Nephron progenitor cell (in vitro differentiated cells): ENCODE measurements around the gene IL25.

Source experiments
- DNase-seq: peaks from one replicate; pipeline ENCODE4 v3.0.0; 2021
- H3K27ac Mint-ChIP-seq: 2 replicates; pipeline ENCODE4 v1.8.0; 2021; ENCODE audit warnings: mild to moderate bottlenecking, moderate library complexity, mixed read lengths
- H3K27me3 Mint-ChIP-seq: 2 replicates; pipeline ENCODE4 v1.8.0; 2021; ENCODE audit warnings: mild to moderate bottlenecking, low read depth, mixed read lengths; ENCODE audit not compliant: poor library complexity
- H3K36me3 Mint-ChIP-seq: 2 replicates; pipeline ENCODE4 v1.8.0; 2021; ENCODE audit warnings: low read depth, mixed read lengths
- H3K4me1 Mint-ChIP-seq: 2 replicates; pipeline ENCODE4 v1.8.0; 2021; ENCODE audit warnings: mixed read lengths
- H3K4me3 Mint-ChIP-seq: 2 replicates; pipeline ENCODE4 v1.8.0; 2021; ENCODE audit warnings: mild to moderate bottlenecking, moderate library complexity, mixed read lengths
- H3K9me3 Mint-ChIP-seq: 2 replicates; pipeline ENCODE4 v1.8.0; 2021; ENCODE audit warnings: mild to moderate bottlenecking, moderate library complexity, mixed read lengths
- CTCF ChIP-seq: fragments of 200-600 bp; sonication (generic); IDR thresholded peaks from 2 replicates; pipeline ENCODE4 v1.5.0; 2021; ENCODE audit warnings: antibody characterized with exemption

IL25 gene

GRCh38 chr14:23409475-23409874 lies 36.9 kb downstream of the IL25 start:
- TF ChIP-seq CTCF, result no peak
- Mint-ChIP-seq H3K9me3 (no peaks in the 10 kb centered on the region), H3K27ac (no peak overlapping the region), H3K27me3 (peaks cover 18% of the 10 kb centered on the region), H3K4me3 (no peak overlapping the region), H3K4me1 (peaks cover 42% of the 10 kb centered on the region), H3K36me3 (no peaks in the 10 kb centered on the region)
- no peak for DNase-seq

GRCh38 chr14:23409966-23410635 lies 37.5 kb downstream of the IL25 start:
- H3K27ac Mint-ChIP-seq, result no peak overlapping the region
- no peaks in the 10 kb centered on the region for H3K36me3 Mint-ChIP-seq
- H3K4me1 Mint-ChIP-seq, result peaks cover 42% of the 10 kb centered on the region
- TF ChIP-seq CTCF, result no peak
- peaks cover 12% of the 10 kb centered on the region for H3K27me3 Mint-ChIP-seq
- no peak for DNase-seq
- H3K4me3 Mint-ChIP-seq, result no peak overlapping the region
- no peaks in the 10 kb centered on the region for H3K9me3 Mint-ChIP-seq

- Mint-ChIP-seq H3K4me1 (peaks cover 40% of the 10 kb centered on the region), H3K4me3 (no peak overlapping the region), H3K27ac (peak overlapping the region; percentile 81), H3K36me3 (no peaks in the 10 kb centered on the region), H3K27me3 (peaks cover 8% of the 10 kb centered on the region), H3K9me3 (no peaks in the 10 kb centered on the region)
- DNase-seq, result no peak
- no peak for TF ChIP-seq CTCF
These were observed 39.2 kb downstream of the IL25 start for GRCh38 chr14:23411563-23412525.

GRCh38 chr14:23413681-23414080 lies 41.1 kb downstream of the IL25 start:
- Mint-ChIP-seq H3K27ac (no peak overlapping the region), H3K27me3 (peaks cover 6% of the 10 kb centered on the region), H3K4me3 (no peak overlapping the region), H3K36me3 (no peaks in the 10 kb centered on the region), H3K9me3 (no peaks in the 10 kb centered on the region), H3K4me1 (peaks cover 27% of the 10 kb centered on the region)
- TF ChIP-seq CTCF, result no peak
- no peak for DNase-seq

- peaks cover 23% of the 10 kb centered on the region for H3K4me1 Mint-ChIP-seq
- no peak for DNase-seq
- peaks cover 9% of the 10 kb centered on the region for H3K27me3 Mint-ChIP-seq
- no peak overlapping the region for H3K4me3 Mint-ChIP-seq
- no peak overlapping the region for H3K27ac Mint-ChIP-seq
- H3K9me3 Mint-ChIP-seq, result no peaks in the 10 kb centered on the region
- no peak for TF ChIP-seq CTCF
- no peaks in the 10 kb centered on the region for H3K36me3 Mint-ChIP-seq
These were observed 41.6 kb downstream of the IL25 start for GRCh38 chr14:23414254-23414653.
